Putamen (tissue), 1 donor: ENCODE results near the gene NLRC5.
"Not testable (repeated sequence)": the region's sequence is repeated elsewhere in the genome, so short reads cannot be mapped to it uniquely, and the experiment has no call there.

Experiments used
- DNase-seq: peaks from one replicate; pipeline ENCODE4 v3.0.0-alpha.2; 2016; ENCODE audit warnings: low spot score

Gene NLRC5

DNA sequence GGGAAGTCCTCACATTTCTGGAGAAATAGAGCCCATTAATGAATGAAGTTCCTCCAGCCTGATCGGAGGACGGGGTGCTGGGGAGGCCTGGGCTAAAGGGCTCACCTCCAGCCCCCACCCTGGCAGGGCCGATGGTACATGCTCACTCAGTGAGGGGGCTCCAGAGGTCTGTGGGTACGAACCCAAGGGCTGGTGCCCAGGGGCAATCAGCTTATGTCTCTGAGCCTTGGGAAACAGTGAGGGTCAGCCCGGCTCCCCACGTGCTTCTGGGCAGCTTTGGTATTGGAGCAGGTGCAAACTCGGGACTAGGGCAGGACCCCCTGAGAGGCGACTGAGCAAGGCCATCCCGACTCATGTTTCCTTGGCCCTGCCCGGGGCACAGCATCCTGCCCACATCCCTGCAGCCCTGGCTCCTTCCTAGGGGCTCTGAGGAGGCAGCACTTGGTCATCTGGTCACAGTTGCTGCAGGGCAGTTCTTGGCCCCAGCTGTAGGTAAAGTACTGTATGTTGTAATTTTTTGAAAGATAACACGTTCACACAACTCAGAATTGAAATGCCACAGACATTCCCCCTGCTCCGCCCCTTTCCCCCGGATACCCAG is 28.6 kb upstream of the NLRC5 start:
- no peak for DNase-seq

DNA sequence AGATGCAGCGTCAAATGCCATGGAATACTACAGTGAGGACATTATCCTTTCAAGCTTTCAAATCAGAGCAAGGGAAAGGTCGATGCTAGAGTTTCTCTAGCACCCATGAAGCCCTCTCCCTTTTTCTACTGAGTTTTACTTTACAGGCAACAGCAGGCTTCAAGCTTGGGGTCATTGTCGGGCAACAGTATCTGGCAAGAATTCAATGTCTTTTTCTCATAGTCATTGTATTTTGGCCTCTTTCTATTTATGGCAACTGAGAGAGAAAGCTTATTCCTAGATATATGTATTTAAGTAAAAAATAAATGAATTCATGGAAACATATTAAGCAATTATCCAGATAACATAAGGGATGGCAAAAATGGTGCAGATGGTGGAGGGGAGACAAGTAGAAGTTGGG is 28.0 kb upstream of the NLRC5 start:
- no peak for DNase-seq

DNA sequence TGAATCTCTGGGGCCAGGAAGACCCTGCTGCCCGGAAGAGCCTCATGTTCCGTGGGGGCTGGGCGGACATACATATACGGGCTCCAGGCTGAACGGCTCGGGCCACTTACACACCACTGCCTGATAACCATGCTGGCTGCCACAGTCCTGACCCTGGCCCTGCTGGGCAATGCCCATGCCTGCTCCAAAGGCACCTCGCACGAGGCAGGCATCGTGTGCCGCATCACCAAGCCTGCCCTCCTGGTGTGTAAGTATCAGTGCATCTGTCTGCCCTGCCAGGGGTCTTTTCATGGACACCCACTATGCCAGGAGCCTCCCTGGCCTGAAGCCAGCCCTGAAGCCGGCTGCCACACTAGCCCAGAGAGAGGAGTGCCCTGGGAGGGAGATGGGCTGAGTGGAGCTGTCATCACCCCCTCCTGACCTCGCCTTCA is 27.5 kb upstream of the NLRC5 start, which contains the start of gene CETP:
Gene CETP, plus strand, starts transcription at position 100 of the 431 bp plus-strand sequence. Its CDS starts 30 bp downstream, at position 130.
- DNase-seq = no peak

DNA sequence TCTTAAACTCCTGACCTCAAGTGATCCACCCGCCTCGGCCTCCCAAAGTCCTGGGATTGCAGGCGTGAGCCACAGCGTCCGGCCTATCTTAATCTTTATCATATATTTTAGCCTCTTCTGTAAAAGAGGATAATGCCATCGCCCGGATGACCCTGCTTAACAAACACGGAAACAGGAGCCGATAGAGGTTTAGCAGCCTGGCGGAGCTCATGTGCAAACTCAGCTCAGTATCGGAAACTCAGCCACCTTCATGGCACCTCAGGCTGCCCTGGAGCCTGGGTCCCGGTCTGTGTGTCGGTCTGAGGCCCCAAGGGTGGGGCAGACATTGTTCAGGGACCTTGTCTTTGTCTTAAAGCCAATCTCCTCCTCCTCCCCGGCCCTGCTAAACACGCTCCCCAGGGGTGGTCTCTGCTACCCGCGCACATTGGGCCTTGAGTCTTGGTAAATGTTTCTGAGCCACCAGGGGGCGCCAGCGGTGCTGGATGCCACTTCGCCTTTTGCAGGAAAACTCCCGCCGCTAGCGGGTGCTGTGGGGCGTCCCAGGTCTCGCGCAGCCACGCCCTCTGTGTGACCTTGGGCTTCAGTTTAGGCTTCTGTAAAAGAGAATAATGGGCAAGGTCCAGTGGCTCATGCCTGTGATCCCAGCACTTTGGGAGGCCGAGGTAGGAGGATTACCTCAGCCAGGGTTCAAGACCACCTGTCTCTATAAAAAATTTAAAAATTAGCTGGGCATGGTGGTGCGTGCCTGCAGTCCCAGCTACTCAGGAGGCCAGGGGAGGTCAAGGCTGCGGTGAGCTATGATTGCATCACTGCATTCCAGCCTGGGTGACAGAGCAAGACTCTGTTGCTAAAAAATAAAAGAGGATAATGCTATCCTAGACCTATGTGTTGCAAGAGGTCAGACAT is 24.9 kb upstream of the NLRC5 start:
- peak; percentile 58 for DNase-seq

DNA sequence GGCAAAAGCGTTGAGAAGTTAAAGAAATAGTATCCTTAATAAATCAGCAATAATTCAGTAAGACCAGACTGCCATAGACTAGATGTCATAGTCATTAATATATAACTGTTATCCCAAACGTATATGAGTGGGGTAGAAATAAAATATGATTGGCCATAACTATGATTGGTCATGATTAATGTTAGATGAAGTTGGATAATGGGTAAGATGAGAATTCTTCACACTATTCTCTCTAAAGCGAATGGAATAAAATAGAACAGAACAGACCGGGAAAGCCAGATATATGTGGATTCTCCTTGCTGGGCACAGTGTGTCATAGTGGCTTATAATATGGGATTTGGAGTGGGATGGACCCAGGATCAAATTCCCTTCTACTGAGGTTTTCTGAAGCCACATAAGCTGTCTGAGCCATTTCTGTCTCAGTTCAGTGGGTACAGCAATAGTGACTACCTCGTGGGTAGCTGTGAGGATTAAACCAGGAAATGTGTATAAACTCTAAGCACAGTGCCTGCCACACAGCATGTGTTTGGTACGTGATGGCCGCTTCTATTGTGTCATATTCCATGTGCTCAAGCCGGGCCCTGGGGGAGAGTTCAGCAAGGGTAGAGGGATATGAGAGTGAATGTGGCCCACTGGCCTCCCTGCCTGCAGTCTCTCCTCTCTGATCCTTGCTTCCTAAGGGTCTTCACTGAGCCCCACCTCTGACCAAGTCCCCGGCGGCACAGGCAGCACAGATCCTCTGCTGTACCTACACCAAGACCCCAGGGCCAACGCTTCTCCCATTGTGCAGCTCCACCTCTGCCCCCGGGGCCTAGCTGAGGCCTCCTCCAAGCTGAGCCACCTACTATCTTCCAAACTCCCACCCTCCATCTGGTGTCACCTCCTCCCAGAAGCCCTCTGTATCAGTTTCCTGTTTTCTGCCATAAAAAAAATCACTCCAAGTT is 23.9 kb upstream of the NLRC5 start:
- DNase-seq = no peak

DNA sequence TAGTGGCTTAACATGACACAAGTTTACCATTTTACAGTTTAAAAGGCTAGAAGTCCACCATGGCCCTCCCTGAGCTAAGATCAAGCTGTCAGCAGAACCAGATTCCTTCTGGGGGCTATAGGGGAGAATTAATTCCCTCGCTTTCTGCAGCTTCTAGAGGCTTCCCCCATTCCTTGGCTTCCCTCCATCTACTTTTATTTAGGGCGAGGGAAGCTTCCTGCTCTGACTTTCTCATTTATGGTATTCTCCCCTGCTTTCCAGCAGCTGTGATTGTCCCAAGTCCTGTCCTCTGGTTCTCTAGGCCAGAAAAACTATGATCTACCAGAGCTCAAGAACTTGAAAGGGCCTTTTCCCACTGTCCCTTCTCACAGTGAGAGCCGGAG is 23.3 kb upstream of the NLRC5 start:
- DNase-seq = no peak

DNA sequence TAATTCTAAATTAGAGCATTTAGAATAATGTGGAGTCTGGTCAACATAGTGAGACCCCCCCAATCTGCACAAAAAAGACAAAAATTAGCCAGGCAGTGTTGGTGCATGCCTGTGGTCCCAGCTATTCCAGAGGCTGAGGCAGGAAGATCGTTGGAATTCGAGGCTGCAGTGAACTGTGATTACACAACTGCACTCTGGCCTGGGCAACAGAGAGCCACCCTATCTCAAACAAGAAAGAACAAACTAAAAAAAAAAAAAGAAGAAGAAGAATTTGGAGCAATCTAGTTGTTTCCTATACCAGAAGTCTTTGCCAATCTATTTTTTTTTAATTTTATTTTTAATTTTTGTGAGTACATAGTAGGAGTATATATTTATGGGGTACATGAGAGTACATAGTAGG is 21.6 kb upstream of the NLRC5 start:
- no peak for DNase-seq

DNA sequence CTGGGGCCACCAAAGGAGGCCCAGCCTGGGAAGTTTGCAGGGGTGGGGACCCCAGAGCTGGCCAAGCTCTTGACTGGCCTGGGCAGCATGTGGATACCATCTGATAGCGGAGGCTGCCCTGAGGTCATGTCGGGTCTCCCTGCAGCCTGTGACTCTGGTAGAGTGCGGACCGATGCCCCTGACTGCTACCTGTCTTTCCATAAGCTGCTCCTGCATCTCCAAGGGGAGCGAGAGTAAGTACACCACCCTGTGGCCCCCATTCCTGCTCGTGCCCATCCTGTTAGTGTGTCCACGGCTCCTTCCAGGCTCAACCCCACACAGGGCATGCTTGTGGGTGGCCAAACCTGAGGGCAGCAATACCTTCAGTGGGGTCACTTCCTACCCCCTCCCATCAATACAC is 19.6 kb upstream of the NLRC5 start:
- DNase-seq = no peak

DNA sequence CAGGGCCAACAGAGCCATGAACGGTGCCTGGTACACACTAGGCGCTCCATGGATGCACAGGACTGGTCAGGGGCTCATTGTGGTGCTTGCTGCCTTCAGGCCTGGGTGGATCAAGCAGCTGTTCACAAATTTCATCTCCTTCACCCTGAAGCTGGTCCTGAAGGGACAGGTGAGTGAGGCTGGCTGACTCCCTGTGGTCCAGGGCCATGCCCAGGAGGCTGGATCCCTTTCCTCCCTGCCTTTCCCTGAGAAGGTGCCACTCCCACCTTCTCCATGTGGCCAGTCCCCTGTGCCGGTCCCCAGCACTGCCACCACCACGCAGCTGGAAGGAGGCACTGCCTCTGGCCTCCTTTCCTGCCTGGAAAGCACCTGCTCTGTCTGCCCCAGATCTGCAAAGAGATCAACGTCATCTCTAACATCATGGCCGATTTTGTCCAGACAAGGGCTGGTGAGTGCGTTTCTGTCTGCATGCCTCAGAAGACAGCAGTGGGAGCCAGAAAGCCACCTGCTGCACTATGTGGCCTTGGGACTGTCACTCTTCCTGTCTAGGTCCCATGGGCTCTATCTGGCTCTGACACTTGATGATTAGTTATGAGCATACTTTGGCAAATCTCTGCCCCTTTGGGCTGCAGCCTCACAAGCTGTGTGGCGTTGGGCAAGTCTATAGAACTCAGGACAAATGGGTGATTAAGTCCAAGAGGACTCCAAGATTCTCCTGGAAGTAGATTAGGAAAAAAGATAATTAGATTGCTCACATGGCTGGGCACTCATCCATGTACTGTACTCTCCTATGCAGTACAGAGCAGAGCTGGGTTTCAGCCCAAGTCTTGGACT is 18.2 kb upstream of the NLRC5 start:
- DNase-seq = no peak

DNA sequence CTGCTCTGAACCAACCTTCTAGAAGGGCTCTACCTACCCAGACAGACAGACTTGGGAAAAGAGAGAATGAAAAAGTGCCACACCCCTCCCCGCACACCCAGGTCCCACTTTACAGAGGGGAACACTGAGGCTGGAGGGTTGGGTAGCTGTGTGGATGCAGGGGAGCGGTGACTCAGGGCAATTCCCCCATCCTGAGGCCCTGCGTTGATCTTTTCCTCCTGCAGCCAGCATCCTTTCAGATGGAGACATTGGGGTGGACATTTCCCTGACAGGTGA is 17.7 kb upstream of the NLRC5 start:
- no peak for DNase-seq

DNA sequence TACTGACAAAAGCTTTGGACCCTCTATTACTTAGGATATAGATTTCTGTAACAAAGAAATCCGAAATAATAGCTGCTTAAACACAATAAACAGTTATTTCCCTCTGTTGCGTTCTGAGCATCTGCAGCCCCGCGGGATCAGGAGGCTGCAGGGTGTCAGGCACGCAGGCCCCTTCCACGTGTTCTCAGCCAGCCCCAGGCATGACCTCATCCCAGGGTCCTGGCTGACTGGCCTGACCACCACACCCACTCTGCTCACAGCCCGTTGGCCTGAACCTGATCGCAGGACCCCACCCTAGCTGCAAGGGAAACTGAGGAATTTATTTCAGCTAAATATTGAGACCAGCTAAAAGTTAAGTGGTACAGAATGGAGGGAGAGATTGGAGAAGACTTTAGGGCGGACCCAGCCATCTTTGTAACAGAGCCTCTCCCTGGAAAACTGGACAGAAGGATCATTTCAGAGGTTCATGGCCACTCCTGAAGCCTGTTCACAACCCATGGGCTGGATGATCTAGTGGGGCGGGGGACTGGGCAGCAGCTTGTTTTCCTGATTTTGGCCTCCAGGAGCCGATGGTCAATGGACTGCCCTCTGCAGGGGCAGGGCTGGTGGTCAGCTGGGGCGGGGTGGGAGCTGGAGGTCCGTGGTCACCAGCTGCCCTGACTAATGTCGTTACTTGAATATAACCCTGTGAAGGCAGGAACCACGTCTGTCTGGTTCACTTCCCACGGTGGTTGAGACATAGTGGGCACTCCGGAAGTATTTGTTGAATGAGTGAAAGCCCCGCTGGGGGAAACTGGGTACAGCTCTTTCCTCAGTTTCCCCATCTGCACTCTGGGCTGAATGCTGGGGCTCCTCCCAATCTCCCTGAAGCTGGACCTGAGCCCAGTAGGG is 16.7 kb upstream of the NLRC5 start:
- DNase-seq = no peak

DNA sequence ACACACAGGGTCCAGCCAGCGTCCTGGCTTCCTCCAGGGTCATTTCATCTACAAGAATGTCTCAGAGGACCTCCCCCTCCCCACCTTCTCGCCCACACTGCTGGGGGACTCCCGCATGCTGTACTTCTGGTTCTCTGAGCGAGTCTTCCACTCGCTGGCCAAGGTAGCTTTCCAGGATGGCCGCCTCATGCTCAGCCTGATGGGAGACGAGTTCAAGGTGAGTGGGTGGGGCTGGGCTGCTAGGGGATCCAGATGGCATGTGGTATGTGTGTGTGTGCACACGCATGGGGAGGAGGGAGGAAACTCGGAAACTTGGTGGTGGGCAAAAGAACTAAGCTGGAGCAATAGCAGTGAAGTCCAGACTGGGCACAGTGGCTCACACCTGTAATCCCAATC is 16.1 kb upstream of the NLRC5 start:
- DNase-seq = no peak

DNA sequence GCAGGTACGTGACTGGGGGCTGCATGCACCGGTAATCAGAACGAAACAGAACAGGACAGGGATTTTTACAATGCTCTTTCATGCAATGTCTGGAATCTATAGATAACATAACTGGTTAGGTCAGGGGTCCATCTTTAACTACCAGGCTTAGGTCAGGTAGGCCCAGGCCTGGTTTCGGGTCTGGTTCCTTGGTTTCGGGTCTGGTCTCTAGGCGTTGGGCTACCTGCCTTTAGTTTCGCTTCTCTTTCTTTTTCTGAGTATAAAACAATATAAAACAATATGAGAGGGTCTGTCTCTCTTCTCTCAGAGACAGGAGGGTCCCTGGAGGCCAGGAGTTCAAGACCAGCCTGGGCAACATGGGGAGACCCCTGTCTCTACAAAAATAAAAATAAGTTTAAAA is 15.5 kb upstream of the NLRC5 start:
- DNase-seq = not testable (repeated sequence)

DNA sequence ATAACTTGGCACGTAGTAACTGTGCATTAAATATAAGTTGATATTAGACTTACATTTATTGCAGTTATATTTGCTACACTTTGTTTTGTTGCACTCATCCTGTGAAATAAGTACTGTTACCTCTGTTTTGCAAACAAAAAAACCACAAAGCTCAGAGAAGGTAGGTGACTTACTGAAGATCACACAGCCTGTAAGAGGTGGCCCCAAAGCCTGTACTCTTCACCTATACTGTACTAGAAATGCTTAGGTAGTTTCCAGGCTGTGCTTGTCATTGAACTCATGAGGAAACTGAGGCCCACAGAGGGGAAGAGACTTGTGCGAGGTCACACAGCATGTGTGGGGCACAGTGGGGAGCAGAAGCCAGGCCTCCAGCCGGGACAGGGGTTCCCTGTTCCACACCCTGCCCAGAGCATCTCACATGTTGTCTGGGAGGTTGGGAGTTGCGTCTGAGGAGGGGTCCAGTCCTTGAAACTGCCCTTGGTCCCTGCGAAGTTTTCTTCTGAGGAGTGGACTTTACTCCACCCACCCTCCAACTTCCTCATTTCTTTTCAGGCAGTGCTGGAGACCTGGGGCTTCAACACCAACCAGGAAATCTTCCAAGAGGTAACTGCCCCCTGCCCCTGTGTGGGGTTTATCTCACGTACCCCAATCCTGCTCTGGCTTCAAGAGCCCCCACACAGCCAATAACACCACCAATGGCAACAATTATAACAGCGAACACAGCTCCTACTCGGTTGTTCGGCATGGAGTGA is 14.6 kb upstream of the NLRC5 start:
- no peak for DNase-seq

DNA sequence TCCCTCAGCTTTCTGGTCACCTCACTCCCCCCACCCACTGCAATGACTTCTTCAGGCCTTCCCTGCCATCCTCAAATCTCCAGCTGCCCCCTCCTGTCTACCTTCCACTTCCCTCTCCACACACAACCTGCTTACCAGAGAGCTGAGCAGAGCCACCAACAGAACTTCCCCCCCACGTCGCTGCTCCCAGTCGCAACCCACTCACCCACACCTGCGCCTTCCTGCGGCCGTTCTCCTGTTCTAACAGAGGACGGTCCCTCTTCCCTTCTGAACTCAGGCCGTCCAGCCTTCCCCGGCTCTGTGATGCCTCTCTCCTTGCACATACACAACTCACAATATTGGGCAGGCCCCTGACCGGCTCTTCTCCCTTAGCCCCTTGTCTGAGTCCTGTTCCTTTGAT is 13.6 kb upstream of the NLRC5 start:
- DNase-seq = no peak

DNA sequence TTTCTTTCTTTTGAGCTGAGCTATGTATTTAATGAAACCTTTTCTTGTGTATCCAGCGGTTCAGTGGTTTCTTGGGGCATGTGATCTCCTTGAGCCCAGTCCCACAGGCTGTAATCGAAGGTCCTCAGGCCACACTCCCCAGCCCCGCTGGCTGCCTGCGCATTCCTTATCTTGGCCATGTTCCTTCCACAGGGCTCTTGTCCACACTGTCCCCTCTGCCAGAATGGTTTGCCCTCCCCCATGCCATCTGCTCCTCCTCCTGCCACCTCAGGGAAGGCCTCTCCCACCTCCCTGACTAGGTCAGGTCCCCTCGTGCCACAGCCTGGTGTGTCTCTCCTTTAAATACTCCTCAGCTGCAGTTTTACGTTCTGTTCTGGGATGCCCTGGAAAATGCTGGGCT is 12.1 kb upstream of the NLRC5 start:
- no peak for DNase-seq

DNA sequence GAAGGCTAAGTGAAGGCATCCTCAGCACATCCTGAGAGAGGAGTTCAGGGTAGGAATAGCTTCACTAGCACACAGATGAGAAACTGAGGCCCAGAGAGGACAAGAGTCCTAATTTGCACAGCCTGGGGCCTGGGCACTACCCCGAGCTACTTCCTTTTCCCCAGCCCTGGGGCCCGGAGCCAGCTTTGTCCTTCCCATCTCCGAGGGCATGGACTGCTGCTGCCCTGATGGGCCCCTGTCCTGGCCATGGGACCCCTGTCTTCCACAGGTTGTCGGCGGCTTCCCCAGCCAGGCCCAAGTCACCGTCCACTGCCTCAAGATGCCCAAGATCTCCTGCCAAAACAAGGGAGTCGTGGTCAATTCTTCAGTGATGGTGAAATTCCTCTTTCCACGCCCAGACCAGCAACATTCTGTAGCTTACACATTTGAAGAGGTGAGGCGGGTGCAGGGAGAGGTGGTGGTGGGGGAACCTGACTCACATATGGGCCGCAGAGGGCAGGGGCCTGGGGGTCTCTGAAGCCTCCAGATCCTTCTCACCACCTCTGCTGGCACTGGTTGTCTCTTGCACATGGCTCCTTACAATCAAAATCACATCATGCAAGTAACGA is 11.4 kb upstream of the NLRC5 start:
- DNase-seq = no peak

DNA sequence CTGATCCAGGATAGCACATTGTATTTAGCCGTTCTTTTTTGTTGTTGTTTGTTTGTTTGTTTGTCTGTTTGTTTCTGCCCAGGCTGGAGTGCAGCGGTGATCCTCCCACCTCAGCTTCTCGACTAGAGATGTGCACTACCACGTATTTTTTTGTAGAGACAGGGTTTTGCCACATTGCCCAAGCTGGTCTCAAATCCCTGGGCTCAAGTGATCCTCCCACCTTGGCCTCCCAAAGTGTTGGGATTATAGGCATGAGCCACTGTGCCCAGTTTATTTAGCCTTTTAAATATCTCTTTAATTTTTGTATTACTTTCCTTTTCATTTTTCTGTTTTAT is 9.2 kb upstream of the NLRC5 start:
- DNase-seq = no peak

DNA sequence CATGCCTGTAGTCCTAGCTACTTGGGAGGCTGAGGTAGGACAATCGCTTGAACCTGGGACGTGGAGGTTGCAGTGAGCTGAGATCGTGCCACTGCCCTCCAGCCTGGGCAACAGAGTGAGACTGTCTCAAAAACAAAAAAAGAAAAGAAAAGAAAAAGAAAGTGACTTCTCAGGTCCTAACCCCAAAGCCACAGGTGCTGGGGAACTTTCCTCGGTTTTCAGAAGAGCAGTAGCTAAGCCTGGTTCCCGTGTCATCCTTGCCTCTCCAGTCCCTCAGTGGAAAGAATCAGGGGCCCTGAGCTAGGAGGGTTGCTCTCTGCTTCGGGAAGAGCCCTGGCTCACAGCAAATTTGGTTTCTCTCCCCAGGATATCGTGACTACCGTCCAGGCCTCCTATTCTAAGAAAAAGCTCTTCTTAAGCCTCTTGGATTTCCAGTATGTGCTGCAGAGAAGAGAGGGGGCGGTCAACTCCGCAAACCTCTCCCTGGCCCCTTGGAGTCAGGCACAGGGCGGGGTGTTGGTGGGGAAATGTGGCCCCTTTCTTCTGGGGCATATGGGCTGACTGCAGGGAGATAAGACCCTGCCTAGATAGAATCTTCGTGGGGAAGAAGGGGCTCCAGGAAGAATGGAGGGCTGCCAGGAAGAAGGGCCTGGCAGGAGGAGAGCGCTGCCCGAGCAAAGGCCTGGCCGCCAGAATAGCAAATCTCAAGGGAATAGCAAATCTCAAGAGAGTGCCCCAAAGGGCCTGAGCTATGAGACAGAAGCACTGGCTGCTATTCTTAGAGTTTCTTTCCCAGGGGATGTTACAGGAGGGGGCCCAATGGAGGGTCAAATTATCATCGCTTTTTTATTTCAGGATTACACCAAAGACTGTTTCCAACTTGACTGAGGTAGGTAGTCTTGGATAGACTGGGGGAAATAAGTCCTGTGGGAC is 8.3 kb upstream of the NLRC5 start:
- DNase-seq = no peak
